ENCODE results near the gene NLRP7.

NLRP7 gene

GRCh38 chr19:54893406-54893805, 53.9 kb downstream of the NLRP7 start:
- TF ChIP-seq, protein P1, sequence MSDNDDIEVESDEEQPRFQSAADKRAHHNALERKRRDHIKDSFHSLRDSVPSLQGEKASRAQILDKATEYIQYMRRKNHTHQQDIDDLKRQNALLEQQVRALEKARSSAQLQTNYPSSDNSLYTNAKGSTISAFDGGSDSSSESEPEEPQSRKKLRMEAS (IDR thresholded peaks at IDR 0.05) = no peak
- TF ChIP-seq YY1 (IDR thresholded peaks at IDR 0.05; ENCODE audit: low read depth) = no peak
- no peak for TF ChIP-seq EP300 (IDR thresholded peaks at IDR 0.05; ENCODE audit: borderline replicate concordance)
- TF ChIP-seq EGR1 (IDR thresholded peaks at IDR 0.05) = no peak
- TF ChIP-seq REST (IDR thresholded peaks at IDR 0.05; ENCODE audit: low read depth) = no peak
- TF ChIP-seq FOXM1 (IDR thresholded peaks at IDR 0.05; ENCODE audit: borderline replicate concordance, low read depth) = no peak
- TF ChIP-seq TCF12 (IDR thresholded peaks at IDR 0.05; ENCODE audit: low read depth) = no peak
- TF ChIP-seq, protein P2, sequence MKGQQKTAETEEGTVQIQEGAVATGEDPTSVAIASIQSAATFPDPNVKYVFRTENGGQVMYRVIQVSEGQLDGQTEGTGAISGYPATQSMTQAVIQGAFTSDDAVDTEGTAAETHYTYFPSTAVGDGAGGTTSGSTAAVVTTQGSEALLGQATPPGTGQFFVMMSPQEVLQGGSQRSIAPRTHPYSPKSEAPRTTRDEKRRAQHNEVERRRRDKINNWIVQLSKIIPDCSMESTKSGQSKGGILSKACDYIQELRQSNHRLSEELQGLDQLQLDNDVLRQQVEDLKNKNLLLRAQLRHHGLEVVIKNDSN (IDR thresholded peaks at IDR 0.05) = no peak
- no peak for TF ChIP-seq RAD21 (IDR thresholded peaks at IDR 0.05; ENCODE audit: low read depth)
- no peak for TF ChIP-seq CEBPB (IDR thresholded peaks at IDR 0.05)
- TF ChIP-seq NFIC (IDR thresholded peaks at IDR 0.05) = no peak
- no peak for TF ChIP-seq ZBTB7A (IDR thresholded peaks at IDR 0.05; ENCODE audit: low read depth)
- TF ChIP-seq CREB1 (IDR thresholded peaks at IDR 0.05; ENCODE audit: low read depth) = no peak
- no peak for TF ChIP-seq TEAD4 (IDR thresholded peaks at IDR 0.05)
- TF ChIP-seq TAF1 (IDR thresholded peaks at IDR 0.05; ENCODE audit: low read depth) = no peak

GRCh38 chr19:54889566-54889965, 57.8 kb downstream of the NLRP7 start:
- TF ChIP-seq, protein P1 (IDR thresholded peaks at IDR 0.05) = no peak
- TF ChIP-seq, protein P2 (IDR thresholded peaks at IDR 0.05) = no peak
- TF ChIP-seq ZBTB7A (IDR thresholded peaks at IDR 0.05; ENCODE audit: low read depth) = no peak
- no peak for TF ChIP-seq CREB1 (IDR thresholded peaks at IDR 0.05; ENCODE audit: low read depth)
- TF ChIP-seq TAF1 (IDR thresholded peaks at IDR 0.05; ENCODE audit: low read depth) = no peak
- TF ChIP-seq REST (IDR thresholded peaks at IDR 0.05; ENCODE audit: low read depth) = no peak
- no peak for TF ChIP-seq FOXM1 (IDR thresholded peaks at IDR 0.05; ENCODE audit: borderline replicate concordance, low read depth)
- no peak for TF ChIP-seq NFIC (IDR thresholded peaks at IDR 0.05)
- TF ChIP-seq TEAD4 (IDR thresholded peaks at IDR 0.05) = no peak
- no peak for TF ChIP-seq EP300 (IDR thresholded peaks at IDR 0.05; ENCODE audit: borderline replicate concordance)

DNA sequence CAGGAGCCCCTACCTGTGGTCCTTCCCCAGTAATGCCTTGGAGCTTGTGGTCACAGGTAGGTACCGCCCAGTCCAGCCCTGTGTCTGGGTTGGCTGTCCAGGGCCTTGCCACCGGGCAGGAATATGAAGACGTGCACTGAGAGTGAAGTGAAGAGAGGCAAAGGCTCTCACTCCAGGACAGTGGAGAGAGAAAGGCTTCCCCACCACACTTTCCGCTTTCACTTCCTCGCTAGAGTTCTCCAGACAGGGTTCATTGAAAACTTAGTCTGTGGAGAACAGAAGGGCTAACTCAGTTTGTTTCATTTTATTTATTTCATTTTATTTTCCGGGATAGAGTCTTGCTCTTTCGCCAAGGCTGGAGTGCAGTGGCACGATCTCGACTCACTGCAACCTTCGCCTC, 59.1 kb downstream of the NLRP7 start:
- TF ChIP-seq RAD21 (IDR thresholded peaks at IDR 0.05; ENCODE audit: low read depth) (no peak), EGR1 (IDR thresholded peaks at IDR 0.05) (no peak), TAF1 (IDR thresholded peaks at IDR 0.05; ENCODE audit: low read depth) (no peak), TCF12 (IDR thresholded peaks at IDR 0.05; ENCODE audit: low read depth) (no peak), CEBPB (IDR thresholded peaks at IDR 0.05) (no peak), REST (IDR thresholded peaks at IDR 0.05; ENCODE audit: low read depth) (no peak), FOXM1 (IDR thresholded peaks at IDR 0.05; ENCODE audit: borderline replicate concordance, low read depth) (no peak), CREB1 (IDR thresholded peaks at IDR 0.05; ENCODE audit: low read depth) (no peak), ZBTB7A (IDR thresholded peaks at IDR 0.05; ENCODE audit: low read depth) (no peak), TEAD4 (IDR thresholded peaks at IDR 0.05) (no peak), EP300 (IDR thresholded peaks at IDR 0.05; ENCODE audit: borderline replicate concordance) (no peak), YY1 (IDR thresholded peaks at IDR 0.05; ENCODE audit: low read depth) (no peak), NFIC (IDR thresholded peaks at IDR 0.05) (no peak)
- TF ChIP-seq, protein P1 (IDR thresholded peaks at IDR 0.05) = no peak
- TF ChIP-seq, protein P2 (IDR thresholded peaks at IDR 0.05) = no peak

- TF ChIP-seq EP300 (IDR thresholded peaks at IDR 0.05; ENCODE audit: borderline replicate concordance) (no peak), ZBTB7A (IDR thresholded peaks at IDR 0.05; ENCODE audit: low read depth) (no peak), CEBPB (IDR thresholded peaks at IDR 0.05) (no peak), CREB1 (IDR thresholded peaks at IDR 0.05; ENCODE audit: low read depth) (no peak), YY1 (IDR thresholded peaks at IDR 0.05; ENCODE audit: low read depth) (no peak), TCF12 (IDR thresholded peaks at IDR 0.05; ENCODE audit: low read depth) (no peak), FOXM1 (IDR thresholded peaks at IDR 0.05; ENCODE audit: borderline replicate concordance, low read depth) (no peak), REST (IDR thresholded peaks at IDR 0.05; ENCODE audit: low read depth) (no peak), TAF1 (IDR thresholded peaks at IDR 0.05; ENCODE audit: low read depth) (no peak), RAD21 (IDR thresholded peaks at IDR 0.05; ENCODE audit: low read depth) (no peak)
- TF ChIP-seq, protein P2 (IDR thresholded peaks at IDR 0.05) = no peak
- TF ChIP-seq, protein P1 (IDR thresholded peaks at IDR 0.05) = no peak
These were observed 64.1 kb downstream of the NLRP7 start for GRCh38 chr19:54883228-54883627.
